A549 (cell line): Measurements from ENCODE around the gene PLAAT1. TPM values are rescaled to one million over a fixed set of nuclear protein-coding genes. Genes with fewer than 3 reads are reported as not detected.

Source experiments
- ATAC-seq, 2 experiments: fragments of 200-7000 bp in 1 of 2; fragments of >200 bp in 1 of 2; cut with Nextera tagmentation in 1 of 2; cut with Tn5 transposase in 1 of 2; 3 replicates each; pipeline versions ENCODE4 v1.8.0 to v1.9.1; 2018 to 2020; ENCODE audit warnings: mild to moderate bottlenecking in 1 of 2, moderate library complexity in 1 of 2
- CTCF ChIA-PET: fragments of 300-600 bp; sonication (Branson Sonifier 250); formaldehyde crosslinking; extraction: SDS; loops from one replicate; lab custom pipeline; 2021; ENCODE audit warnings: antibody characterized with exemption, inconsistent platforms; lab: Yijun Ruan, JAX
- POLR2A ChIA-PET: fragments of 350-600 bp; formaldehyde crosslinking; extraction: SDS; loops from one replicate; lab custom pipeline; 2021; ENCODE audit warnings: antibody characterized with exemption, inconsistent platforms; lab: Yijun Ruan, JAX
- DNase-seq, 2 experiments: peaks; one replicate each; pipeline versions ENCODE4 v3.0.0 to v3.0.0-alpha.2; 2011 to 2016; ENCODE audit warnings: low read depth in 1 of 2, low spot score in 1 of 2
- FAIRE-seq: peaks from 2 replicates; lab custom pipeline; 2011; peaks lifted over from hg19 to GRCh38; lab: Jason Lieb, UNC
- H3K27ac ChIP-seq, 2 experiments: fragments of >200 bp; sonication (Bioruptor Twin); formaldehyde crosslinking; 3 replicates each; pipeline ENCODE4 v1.5.1; 2016 to 2017
- H3K4me1 ChIP-seq: fragments of >200 bp; sonication (Bioruptor Twin); formaldehyde crosslinking; 3 replicates; pipeline ENCODE4 v1.6.1; 2016
- H3K4me2 ChIP-seq: fragments of >200 bp; sonication (Bioruptor Twin); formaldehyde crosslinking; 3 replicates; pipeline ENCODE4 v1.6.1; 2016
- H3K4me3 ChIP-seq: fragments of >200 bp; sonication (Bioruptor Twin); formaldehyde crosslinking; 3 replicates; pipeline ENCODE4 v1.5.1; 2016
- H3K9me3 ChIP-seq: fragments of >200 bp; sonication (Bioruptor Twin); formaldehyde crosslinking; 3 replicates; pipeline ENCODE4 v1.6.1; 2016
- CEBPB ChIP-seq, 2 experiments: fragments of >200 bp in 1 of 2; sonication (Bioruptor Twin) in 1 of 2; formaldehyde crosslinking in 1 of 2; IDR thresholded peaks; 2 replicates each; pipeline ENCODE4 v1.6.1; 2012 to 2016
- EHMT2 ChIP-seq: fragments of 200-600 bp; sonication (generic); IDR thresholded peaks from 2 replicates; pipeline ENCODE4 v1.6.1; 2016; ENCODE audit warnings: antibody characterized with exemption, low read depth, mild to moderate bottlenecking, moderate library complexity
- FOSL2 ChIP-seq, 2 experiments: fragments of 450-650 bp in 1 of 2; fragments of >200 bp in 1 of 2; sonication (Bioruptor Twin) in 1 of 2; formaldehyde crosslinking; IDR thresholded peaks; 2 replicates each; pipeline versions ENCODE4 v1.5.0 to v1.6.1; 2016 to 2020; ENCODE audit warnings: mild to moderate bottlenecking in 1 of 2, moderate library complexity in 1 of 2
- HEYL ChIP-seq: fragments of 250-450 bp; sonication (Bioruptor Pico); IDR thresholded peaks from 2 replicates; pipeline ENCODE4 v1.8.0; 2021; ENCODE audit warnings: mild to moderate bottlenecking, moderate library complexity
- HOXB13 ChIP-seq: fragments of 250-450 bp; sonication (Bioruptor Pico); IDR thresholded peaks from 2 replicates; pipeline ENCODE4 v1.5.0; 2020; ENCODE audit warnings: low read depth, mild to moderate bottlenecking, moderate library complexity
- HOXB5 ChIP-seq: fragments of 250-450 bp; sonication (Bioruptor Pico); IDR thresholded peaks from 2 replicates; pipeline ENCODE4 v1.5.0; 2020; ENCODE audit warnings: mild to moderate bottlenecking, moderate library complexity
- JUN ChIP-seq, 2 experiments: fragments of >200 bp; sonication (Bioruptor Twin); formaldehyde crosslinking; IDR thresholded peaks; 2 replicates in 1 of 2; 3 replicates in 1 of 2; pipeline ENCODE4 v1.6.1; 2016 to 2017
- KDM5A ChIP-seq: fragments of 200-600 bp; sonication (generic); IDR thresholded peaks from 2 replicates; pipeline ENCODE4 v1.6.1; 2016; ENCODE audit warnings: antibody characterized with exemption, mild to moderate bottlenecking
- MAZ ChIP-seq: fragments of 150-350 bp; IDR thresholded peaks from 2 replicates; pipeline ENCODE4 v1.6.1; 2014; ENCODE audit warnings: antibody characterized with exemption, low read depth, low read length, borderline replicate concordance
- NPAS2 ChIP-seq: fragments of 250-450 bp; sonication (Bioruptor Pico); IDR thresholded peaks from 2 replicates; pipeline ENCODE4 v1.8.0; 2022; ENCODE audit warnings: mild to moderate bottlenecking, moderate library complexity, borderline replicate concordance
- POLR2A ChIP-seq: IDR thresholded peaks from 2 replicates; pipeline ENCODE4 v1.6.1; 2012; ENCODE audit warnings: mild to moderate bottlenecking, low read length
- RAD21 ChIP-seq, 2 experiments: fragments of >200 bp in 1 of 2; sonication (Bioruptor Twin) in 1 of 2; formaldehyde crosslinking in 1 of 2; IDR thresholded peaks in 1 of 2; conservative IDR thresholded peaks in 1 of 2; 2 replicates in 1 of 2; 3 replicates in 1 of 2; pipeline ENCODE4 v1.6.1; 2012 to 2018; ENCODE audit warnings: inconsistent platforms in 1 of 2
- RCOR1 ChIP-seq: fragments of 150-350 bp; IDR thresholded peaks from 2 replicates; pipeline ENCODE4 v1.6.1; 2014; ENCODE audit warnings: antibody characterized with exemption, low read length, low read depth
- RFX5 ChIP-seq: fragments of 450-650 bp; IDR thresholded peaks from 2 replicates; pipeline ENCODE4 v1.7.1; 2014; ENCODE audit warnings: antibody characterized with exemption, mild to moderate bottlenecking, moderate library complexity
- ZFP36 ChIP-seq: fragments of 450-650 bp; IDR thresholded peaks from 2 replicates; pipeline ENCODE4 v1.6.1; 2014; ENCODE audit warnings: borderline replicate concordance; ENCODE audit not compliant: partially characterized antibody
- ZNF302 ChIP-seq: fragments of 250-450 bp; sonication (Bioruptor Pico); IDR thresholded peaks from 2 replicates; pipeline ENCODE4 v1.9.0; 2021; ENCODE audit warnings: inconsistent platforms, mild to moderate bottlenecking, moderate library complexity
- WGBS: methylation state at CpG from one replicate; pipeline ENCODE4 v1.1.6; 2017; ENCODE audit errors: missing lambda C conversion rate; 5-methylcytosine and 5-hydroxymethylcytosine counted together
- polyA plus RNA-seq, 4 experiments: library from polyadenylated mRNA; depleted of rRNA in 3 of 4; stranded (reverse); fragments of >200 nt; fragmentation: RNase III in 1 of 4; extraction: RNeasy Plus Mini Kit Qiagen cat#74134 plus additional on column Dnase treatment in 1 of 4; gene quantifications; 2 replicates in 3 of 4; 3 replicates in 1 of 4; pipeline ENCODE4 v1.2.3, GENCODE V29; 2011 to 2017
- TF ChIP-seq, protein P1 (sequence below): IDR thresholded peaks from 2 replicates; pipeline ENCODE4 v1.6.1; 2012
- TF ChIP-seq, protein P2 (sequence below): fragments of 450-650 bp; IDR thresholded peaks from 2 replicates; pipeline ENCODE4 v1.6.1; 2014; ENCODE audit warnings: antibody characterized with exemption
- TF ChIP-seq, protein P3 (sequence below): IDR thresholded peaks from 2 replicates; pipeline ENCODE4 v1.6.1; 2012
- TF ChIP-seq, protein P4 (sequence below): fragments of 200-600 bp; sonication (generic); IDR thresholded peaks from 2 replicates; pipeline ENCODE4 v1.6.1; 2016; ENCODE audit warnings: antibody characterized with exemption, mild to moderate bottlenecking, moderate library complexity

The PLAAT1 gene
- polyA plus RNA-seq, 2 of the 4 experiments (the other 2 are of a cell fraction), result 0.12 TPM; not detected in 1

DNA sequence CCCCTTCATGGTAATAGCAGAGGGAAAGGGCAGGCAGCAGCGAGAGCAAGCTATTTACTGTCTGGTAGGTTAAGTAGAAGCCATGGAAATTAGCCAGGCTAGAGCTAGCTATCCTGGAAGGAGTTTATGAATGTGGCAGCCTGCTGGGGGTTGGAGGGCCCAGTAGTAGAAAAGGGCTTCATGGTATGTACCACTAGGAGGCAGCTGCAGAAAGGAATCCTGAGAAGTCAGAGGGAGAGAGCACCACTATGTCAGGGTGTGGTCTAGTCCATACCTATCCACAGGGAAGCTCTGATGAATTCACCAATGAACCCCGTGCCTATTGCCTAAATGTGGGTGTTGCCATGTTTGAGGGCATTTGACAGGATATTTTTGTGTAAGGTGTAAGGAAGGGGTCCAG lies 55.0 kb downstream of the PLAAT1 start:
- H3K4me1 ChIP-seq, result no peaks in the 10 kb centered on the region
- no peak overlapping the region for H3K4me2 ChIP-seq
- no peak for TF ChIP-seq HEYL (CRISPR knock-in tag)
- TF ChIP-seq POLR2A, result no peak
- TF ChIP-seq, protein P1, sequence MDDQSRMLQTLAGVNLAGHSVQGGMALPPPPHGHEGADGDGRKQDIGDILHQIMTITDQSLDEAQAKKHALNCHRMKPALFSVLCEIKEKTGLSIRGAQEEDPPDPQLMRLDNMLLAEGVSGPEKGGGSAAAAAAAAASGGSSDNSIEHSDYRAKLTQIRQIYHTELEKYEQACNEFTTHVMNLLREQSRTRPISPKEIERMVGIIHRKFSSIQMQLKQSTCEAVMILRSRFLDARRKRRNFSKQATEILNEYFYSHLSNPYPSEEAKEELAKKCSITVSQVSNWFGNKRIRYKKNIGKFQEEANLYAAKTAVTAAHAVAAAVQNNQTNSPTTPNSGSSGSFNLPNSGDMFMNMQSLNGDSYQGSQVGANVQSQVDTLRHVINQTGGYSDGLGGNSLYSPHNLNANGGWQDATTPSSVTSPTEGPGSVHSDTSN, result no peak
- no peak for TF ChIP-seq CEBPB (IDR thresholded peaks at IDR 0.05)
- no peak for TF ChIP-seq JUN (IDR thresholded peaks at IDR 0.05)
- no peak for TF ChIP-seq RCOR1
- TF ChIP-seq, protein P2, sequence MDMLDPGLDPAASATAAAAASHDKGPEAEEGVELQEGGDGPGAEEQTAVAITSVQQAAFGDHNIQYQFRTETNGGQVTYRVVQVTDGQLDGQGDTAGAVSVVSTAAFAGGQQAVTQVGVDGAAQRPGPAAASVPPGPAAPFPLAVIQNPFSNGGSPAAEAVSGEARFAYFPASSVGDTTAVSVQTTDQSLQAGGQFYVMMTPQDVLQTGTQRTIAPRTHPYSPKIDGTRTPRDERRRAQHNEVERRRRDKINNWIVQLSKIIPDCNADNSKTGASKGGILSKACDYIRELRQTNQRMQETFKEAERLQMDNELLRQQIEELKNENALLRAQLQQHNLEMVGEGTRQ, result no peak
- ChIA-PET CTCF (interaction anchor here (0.9 kb wide), 1 partner anchor 16 kb away, joined by 3 read pairs; no protein-coding TSS in a partner anchor), POLR2A (no interaction called here)
- no peaks in the 10 kb centered on the region for H3K9me3 ChIP-seq
- DNase-seq (no peak), FAIRE-seq (no peak), ATAC-seq (no peak)
- WGBS, result 0% methylated on average over 2 of the region's 2 CpGs
- H3K27ac ChIP-seq, result no peak overlapping the region
- no peak overlapping the region for H3K4me3 ChIP-seq

DNA sequence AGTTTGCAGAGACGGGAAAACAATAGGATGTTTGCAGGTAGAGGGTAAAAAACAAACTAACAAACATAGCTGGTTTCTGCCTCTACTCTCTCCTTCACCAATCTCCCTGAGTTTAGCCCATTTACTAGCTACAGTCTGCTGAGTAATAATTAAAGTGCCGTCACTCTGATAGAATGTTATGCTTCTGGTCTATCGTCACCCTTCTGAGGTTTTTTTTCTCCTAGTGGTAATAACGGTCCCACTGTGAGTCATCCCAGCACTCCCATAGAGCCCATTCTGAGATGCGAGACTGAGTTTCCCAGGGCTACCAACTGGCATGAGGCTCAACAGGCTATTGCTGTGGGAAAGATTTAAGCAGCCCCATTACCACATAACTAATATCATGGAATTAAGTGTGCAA lies 56.4 kb downstream of the PLAAT1 start:
- POLR2A ChIA-PET, result no interaction called here
- ATAC-seq (no peak), FAIRE-seq (no peak), DNase-seq (no peak)
- H3K9me3 ChIP-seq, result no peaks in the 10 kb centered on the region
- no peak overlapping the region for H3K4me2 ChIP-seq
- TF ChIP-seq FOSL2 (IDR thresholded peaks at IDR 0.05) (no peak), FOSL2 (CRISPR knock-in tag; IDR thresholded peaks at IDR 0.05) (no peak), MAZ (no peak), ZNF302 (CRISPR knock-in tag) (no peak), KDM5A (no peak), ZFP36 (no peak), POLR2A (no peak), HOXB13 (CRISPR knock-in tag) (no peak), RAD21 (conservative IDR thresholded peaks at IDR 0.05 in 1 of 2, IDR thresholded peaks at IDR 0.05 in 1 of 2) (no peak), HOXB5 (CRISPR knock-in tag) (no peak), NPAS2 (CRISPR knock-in tag) (no peak), EHMT2 (no peak), RFX5 (no peak)
- TF ChIP-seq, protein P3, sequence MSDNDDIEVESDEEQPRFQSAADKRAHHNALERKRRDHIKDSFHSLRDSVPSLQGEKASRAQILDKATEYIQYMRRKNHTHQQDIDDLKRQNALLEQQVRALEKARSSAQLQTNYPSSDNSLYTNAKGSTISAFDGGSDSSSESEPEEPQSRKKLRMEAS, result no peak
- TF ChIP-seq, protein P2, result no peak
- TF ChIP-seq, protein P4, sequence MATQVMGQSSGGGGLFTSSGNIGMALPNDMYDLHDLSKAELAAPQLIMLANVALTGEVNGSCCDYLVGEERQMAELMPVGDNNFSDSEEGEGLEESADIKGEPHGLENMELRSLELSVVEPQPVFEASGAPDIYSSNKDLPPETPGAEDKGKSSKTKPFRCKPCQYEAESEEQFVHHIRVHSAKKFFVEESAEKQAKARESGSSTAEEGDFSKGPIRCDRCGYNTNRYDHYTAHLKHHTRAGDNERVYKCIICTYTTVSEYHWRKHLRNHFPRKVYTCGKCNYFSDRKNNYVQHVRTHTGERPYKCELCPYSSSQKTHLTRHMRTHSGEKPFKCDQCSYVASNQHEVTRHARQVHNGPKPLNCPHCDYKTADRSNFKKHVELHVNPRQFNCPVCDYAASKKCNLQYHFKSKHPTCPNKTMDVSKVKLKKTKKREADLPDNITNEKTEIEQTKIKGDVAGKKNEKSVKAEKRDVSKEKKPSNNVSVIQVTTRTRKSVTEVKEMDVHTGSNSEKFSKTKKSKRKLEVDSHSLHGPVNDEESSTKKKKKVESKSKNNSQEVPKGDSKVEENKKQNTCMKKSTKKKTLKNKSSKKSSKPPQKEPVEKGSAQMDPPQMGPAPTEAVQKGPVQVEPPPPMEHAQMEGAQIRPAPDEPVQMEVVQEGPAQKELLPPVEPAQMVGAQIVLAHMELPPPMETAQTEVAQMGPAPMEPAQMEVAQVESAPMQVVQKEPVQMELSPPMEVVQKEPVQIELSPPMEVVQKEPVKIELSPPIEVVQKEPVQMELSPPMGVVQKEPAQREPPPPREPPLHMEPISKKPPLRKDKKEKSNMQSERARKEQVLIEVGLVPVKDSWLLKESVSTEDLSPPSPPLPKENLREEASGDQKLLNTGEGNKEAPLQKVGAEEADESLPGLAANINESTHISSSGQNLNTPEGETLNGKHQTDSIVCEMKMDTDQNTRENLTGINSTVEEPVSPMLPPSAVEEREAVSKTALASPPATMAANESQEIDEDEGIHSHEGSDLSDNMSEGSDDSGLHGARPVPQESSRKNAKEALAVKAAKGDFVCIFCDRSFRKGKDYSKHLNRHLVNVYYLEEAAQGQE, result no peak
- TF ChIP-seq, protein P1, result no peak
- CTCF ChIA-PET, result interaction anchor here (0.8 to 1.0 kb wide), 2 partner anchors 16 to 732 kb away, joined by 3 read pairs; no protein-coding TSS in a partner anchor
- no peak overlapping the region for H3K27ac ChIP-seq
- WGBS, result 26% methylated on average over 5 of the region's 5 CpGs
- H3K4me3 ChIP-seq, result no peak overlapping the region
- no peaks in the 10 kb centered on the region for H3K4me1 ChIP-seq
